IPS DF 19.7 (cell line): ENCODE data around the gene FHIP1A.
A peak's percentile ranks its signal among the peaks of the same experiment; 100 is the strongest.
"Not testable (repeated sequence)": the region's sequence is repeated elsewhere in the genome, so short reads cannot be mapped to it uniquely, and the experiment has no call there.

ENCODE experiments used
- DNase-seq: peaks from one replicate; pipeline ENCODE4 v3.0.0-alpha.2; 2013; ENCODE audit warnings: low read depth, low spot score

Gene FHIP1A

DNA sequence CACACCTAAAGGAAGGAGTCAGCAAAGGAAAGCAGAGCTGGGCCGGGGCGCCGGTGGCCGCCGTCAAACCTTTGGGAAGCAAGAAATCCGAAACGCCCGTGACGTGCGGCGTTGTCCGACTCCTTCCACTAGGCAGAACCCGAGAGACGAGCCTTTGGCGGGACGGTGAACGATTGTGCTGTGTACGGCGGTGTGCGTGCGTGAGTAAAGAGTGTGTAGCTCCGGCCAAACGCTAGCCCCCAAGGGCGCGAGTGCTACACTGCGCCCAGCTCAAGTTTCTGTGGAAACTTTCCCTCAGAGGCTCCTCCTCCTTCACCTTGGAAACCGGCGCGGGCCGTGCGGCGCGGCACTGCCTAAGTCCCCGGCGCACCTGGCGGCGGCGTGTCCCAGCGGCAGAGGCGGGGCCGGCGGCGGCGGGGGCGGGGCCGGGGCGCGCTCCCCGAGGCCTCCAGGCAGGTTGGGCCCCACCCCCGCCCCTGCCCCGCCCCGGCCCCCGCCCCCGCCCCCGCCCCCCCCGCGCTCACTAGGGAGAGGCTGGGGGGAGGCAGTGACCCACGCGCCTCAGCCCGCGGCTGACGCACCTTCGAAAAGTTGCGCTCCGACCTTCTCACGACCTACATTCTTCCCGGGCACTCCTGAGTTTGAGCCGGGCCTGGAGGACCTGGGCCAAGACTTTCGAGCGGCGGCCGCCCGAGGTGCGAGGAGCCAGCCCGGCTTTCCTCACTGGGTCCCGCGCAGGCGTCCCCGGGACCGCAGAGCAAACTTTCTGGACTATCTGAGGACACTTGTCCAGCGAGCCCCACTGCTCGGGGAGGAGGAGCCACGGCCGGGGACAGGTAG, at the start of gene FHIP1A:
Gene FHIP1A (plus strand): TSS at position 547 of the 840 bp plus-strand sequence. CDS start 157,084 bp downstream, outside the sequence.
- peak; percentile 79 for DNase-seq

DNA sequence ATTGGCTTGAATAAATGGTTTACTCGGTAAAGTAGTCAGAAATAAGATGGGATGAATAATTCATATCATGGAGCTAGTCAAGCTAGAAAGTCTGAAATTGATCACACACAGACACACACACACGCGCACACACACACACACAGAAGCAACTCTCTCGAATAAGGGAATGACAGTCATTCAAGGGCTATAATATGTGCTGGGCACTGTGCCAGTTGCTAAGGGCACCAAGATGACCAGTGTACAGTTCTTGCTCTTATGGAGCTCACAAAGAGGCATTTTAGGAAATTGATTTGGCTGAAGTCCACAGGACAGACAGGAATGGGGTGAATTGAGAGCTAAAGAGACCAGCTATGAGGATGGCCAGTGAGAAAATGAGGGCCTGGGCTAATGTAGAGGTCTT, 49.4 kb upstream of the FHIP1A start:
- DNase-seq = no peak

- DNase-seq = no peak
These were observed 47.9 kb upstream of the FHIP1A start for GRCh38 chr4:151361126-151361525.

DNA sequence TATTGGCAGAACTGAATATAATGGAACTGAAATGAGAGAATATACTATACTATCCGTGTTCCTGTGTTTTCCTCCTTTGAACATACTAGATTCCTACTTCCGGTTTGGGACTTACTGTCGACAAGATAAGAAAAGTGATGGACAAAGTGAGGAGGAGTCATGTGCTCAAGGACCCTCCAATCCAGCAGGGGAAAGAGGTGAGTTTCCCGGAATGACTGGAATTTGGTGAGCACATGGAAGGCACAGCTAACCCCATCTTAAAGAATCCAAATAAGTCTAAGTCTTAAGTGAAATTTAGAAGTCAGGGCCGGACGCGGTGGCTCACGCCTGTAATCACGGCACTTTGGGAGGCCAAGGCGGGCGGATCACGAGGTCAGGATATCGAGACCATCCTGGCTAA, 47.0 kb upstream of the FHIP1A start:
- no peak for DNase-seq

GRCh38 chr4:151362404-151363164, 46.4 kb upstream of the FHIP1A start:
- DNase-seq = peak; percentile 54

- no peak for DNase-seq
These were observed 32.4 kb upstream of the FHIP1A start for GRCh38 chr4:151376540-151376939.

GRCh38 chr4:151389311-151389710, 19.7 kb upstream of the FHIP1A start:
- DNase-seq = no peak

DNA sequence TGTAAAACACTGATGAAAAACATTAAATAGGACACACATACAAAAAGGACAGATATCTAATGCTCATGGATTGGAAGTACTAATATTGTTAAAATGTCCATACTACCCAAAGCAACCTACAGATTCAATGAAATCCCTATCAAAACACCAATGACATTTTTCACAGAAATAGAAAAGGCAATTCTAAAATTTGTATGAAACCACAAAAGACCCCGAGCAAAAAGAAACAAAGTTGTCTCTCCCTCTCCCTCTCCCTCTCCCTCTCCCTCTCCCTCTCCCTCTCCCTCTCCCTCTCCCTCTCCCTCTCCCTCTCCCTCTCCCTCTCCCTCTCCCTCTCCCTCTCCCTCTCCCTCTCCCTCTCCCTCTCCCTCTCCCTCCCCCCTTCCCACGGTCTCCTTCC, 19.2 kb upstream of the FHIP1A start:
- not testable (repeated sequence) for DNase-seq

DNA sequence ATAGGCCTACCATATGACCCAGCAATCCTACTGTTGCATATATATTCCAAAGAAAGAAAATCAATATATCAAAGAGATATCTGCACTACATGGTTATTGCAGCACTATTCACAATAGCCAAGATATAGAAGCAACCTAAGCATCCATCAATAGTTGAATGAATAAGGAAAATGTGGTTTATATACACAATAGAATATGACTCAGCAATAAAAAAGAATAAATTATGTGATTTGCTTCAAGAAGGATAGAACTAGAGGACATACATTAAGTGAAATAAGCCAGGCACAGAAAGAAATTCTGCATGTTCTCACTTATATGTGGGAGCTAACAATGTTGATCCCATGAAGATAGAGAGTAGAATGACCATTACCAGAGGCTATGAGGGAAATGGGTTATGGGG, 13.1 kb upstream of the FHIP1A start:
- DNase-seq = no peak

GRCh38 chr4:151400343-151400742, 8.6 kb upstream of the FHIP1A start:
- DNase-seq = no peak

DNA sequence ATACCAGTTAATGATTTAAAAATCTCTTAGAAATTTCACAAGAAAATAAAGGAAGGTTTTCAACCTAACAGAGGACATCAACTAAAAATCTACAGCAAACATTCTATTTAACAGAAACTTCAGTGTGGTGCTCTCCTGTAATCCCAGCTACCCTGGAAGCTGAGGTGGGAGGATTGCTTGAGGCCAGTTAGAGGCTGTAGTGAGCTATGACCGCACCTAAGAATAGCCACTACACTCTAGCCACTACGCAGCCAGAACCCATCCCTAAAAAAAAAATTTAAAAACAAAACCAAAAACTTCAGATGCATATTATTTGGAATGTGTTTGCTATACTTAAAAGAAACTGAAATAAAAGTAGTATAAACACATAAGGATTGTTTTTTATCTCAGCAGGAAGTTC, 7.2 kb upstream of the FHIP1A start:
- no peak for DNase-seq

GRCh38 chr4:151402145-151402865, 6.7 kb upstream of the FHIP1A start:
- DNase-seq = no peak

DNA sequence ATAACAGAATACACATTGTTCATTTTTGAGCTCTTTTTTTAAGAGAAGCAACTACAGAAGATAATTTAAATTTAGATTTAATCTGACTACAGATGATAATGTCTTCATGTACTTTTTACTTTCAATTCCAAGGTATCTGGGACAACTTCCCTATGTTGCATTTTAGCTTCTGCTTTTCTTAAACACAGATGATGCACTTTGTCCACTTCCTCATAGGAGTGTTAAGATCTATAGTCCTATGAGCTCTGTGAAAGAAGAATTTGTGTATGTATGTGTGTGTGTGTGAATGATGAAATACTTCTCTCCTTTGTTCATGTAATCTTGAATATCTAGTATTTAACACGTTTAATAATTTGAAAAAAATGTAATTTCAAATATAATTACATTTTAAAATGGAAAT, 5.3 kb upstream of the FHIP1A start:
- DNase-seq = no peak

DNA sequence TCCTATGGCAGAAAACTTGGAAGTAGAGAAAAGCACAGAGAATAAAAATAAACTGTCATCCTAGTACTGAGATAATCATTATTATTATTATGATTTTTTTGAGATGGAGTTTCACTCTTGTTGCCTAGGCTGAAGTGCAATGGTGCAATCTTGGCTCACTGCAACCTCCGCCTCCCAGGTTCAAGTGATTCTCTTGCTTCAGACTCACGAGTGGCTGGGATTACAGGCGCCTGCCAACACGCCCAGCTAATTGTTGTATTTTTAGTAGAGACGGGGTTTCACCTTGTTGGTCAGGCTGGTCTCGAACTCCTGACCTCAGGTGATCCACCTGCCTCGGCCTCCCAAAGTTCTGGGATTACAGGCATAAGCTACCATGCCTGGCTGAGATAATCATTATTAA, 4.2 kb upstream of the FHIP1A start:
- DNase-seq = not testable (repeated sequence)

- DNase-seq = no peak
These were observed 2.0 kb upstream of the FHIP1A start for GRCh38 chr4:151407018-151407417.

DNA sequence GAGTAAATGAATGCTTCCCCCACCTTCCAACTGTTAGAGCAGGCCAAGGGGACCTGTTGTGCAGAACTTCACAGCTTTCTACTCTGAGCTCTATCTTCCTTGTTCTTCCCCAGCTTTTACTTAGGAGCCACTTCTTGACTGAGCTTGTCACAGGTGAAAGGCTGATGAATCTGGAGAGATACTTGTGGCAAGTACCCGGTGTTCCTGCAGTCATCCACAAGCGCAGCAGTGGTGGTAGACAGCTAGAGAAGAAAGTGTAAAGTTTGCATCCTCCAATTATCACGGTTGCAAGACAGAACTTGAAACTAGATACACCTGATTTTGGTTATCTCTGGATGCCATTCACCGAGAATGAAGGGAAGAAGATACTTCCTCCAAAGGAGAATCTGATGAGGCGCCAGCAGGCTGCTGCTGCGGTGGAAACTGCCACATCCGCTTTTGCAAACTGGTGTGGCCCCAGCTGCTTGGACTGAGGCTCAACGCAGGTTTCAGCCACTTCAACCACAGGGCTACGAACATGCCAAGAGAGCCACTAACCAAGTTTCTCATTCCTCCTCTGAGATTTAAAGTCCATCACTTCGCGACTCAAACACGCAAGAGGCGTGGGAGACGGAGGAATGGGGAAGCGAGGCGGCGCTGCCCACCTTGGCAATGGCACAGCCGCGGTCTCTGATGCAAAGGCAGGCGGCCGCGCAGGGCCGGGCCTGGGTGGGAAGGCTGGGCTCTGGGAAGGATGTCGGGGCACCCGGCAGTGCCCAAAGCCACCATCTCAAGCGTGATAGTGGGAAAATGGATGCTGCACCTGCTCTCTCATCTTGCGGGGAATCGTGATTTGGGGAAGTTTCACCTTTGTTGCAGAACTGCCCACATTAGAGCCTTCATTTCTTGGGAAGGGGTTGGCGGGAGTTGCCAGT, 1.3 kb upstream of the FHIP1A start:
- no peak for DNase-seq

DNA sequence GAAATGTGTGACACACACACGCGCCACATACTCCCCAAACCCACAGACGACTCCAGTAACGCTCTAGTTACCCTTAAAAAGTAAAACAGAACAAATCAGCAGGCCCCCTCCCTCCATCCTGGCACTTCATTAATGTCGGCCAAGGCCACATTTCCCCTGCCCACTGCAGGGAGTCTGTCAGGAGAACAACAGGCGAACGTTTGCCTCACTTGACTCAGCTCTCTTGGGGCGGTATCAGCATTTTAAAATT, 671 bp upstream of the FHIP1A start:
- no peak for DNase-seq

GRCh38 chr4:151409470-151410313, 716 bp downstream of the FHIP1A start:
- DNase-seq = peak; percentile 64

GRCh38 chr4:151415978-151416377, 7.0 kb downstream of the FHIP1A start:
- no peak for DNase-seq

DNA sequence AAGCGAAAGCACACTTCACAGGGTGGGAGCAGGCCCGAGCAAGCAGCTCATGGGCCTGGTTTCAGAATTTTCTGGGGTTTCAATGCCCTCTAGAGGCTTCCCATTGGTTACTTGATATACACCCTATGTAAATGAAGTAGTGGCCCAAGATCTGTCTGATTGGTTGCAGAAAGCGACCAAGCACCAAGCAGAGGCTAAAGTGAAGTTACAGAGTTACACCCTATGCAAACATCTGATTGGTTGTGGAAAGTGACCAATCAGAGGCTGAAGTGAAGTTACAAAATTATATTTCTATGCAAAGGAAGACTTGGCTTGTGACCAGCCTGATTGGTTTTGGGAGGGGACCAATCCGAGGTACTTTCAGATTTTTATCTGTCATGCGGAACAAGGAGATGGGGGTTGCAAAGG, 8.2 kb downstream of the FHIP1A start:
- DNase-seq = peak; percentile 52
